ENCODE measurements around the gene SEMA6D.

DNA sequence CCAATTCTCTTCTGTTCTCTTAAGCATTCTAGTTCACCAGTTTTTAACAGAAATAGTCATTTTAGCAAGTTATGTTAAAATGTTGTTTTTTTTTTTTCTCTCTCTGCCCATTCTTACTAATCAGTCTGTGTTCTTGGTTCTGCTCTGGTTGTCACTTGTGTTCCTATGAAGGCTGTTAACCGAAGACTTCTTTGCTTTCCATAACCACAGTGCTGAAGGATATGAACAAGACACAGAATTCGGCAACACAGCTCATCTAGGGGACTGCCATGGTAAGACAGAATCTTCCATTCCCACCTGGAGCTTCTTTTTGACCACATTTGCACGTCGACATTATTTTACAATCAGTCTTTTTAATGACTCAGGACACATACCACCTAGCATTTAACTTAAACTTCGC, 49.1 kb downstream of the SEMA6D start:
- TF ChIP-seq, protein P1, sequence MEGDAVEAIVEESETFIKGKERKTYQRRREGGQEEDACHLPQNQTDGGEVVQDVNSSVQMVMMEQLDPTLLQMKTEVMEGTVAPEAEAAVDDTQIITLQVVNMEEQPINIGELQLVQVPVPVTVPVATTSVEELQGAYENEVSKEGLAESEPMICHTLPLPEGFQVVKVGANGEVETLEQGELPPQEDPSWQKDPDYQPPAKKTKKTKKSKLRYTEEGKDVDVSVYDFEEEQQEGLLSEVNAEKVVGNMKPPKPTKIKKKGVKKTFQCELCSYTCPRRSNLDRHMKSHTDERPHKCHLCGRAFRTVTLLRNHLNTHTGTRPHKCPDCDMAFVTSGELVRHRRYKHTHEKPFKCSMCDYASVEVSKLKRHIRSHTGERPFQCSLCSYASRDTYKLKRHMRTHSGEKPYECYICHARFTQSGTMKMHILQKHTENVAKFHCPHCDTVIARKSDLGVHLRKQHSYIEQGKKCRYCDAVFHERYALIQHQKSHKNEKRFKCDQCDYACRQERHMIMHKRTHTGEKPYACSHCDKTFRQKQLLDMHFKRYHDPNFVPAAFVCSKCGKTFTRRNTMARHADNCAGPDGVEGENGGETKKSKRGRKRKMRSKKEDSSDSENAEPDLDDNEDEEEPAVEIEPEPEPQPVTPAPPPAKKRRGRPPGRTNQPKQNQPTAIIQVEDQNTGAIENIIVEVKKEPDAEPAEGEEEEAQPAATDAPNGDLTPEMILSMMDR (IDR thresholded peaks at IDR 0.05) = no peak
- TF ChIP-seq, protein P2, sequence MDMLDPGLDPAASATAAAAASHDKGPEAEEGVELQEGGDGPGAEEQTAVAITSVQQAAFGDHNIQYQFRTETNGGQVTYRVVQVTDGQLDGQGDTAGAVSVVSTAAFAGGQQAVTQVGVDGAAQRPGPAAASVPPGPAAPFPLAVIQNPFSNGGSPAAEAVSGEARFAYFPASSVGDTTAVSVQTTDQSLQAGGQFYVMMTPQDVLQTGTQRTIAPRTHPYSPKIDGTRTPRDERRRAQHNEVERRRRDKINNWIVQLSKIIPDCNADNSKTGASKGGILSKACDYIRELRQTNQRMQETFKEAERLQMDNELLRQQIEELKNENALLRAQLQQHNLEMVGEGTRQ (IDR thresholded peaks at IDR 0.05; ENCODE audit: borderline replicate concordance, low read depth, low read length) = no peak
- TF ChIP-seq, protein P3, sequence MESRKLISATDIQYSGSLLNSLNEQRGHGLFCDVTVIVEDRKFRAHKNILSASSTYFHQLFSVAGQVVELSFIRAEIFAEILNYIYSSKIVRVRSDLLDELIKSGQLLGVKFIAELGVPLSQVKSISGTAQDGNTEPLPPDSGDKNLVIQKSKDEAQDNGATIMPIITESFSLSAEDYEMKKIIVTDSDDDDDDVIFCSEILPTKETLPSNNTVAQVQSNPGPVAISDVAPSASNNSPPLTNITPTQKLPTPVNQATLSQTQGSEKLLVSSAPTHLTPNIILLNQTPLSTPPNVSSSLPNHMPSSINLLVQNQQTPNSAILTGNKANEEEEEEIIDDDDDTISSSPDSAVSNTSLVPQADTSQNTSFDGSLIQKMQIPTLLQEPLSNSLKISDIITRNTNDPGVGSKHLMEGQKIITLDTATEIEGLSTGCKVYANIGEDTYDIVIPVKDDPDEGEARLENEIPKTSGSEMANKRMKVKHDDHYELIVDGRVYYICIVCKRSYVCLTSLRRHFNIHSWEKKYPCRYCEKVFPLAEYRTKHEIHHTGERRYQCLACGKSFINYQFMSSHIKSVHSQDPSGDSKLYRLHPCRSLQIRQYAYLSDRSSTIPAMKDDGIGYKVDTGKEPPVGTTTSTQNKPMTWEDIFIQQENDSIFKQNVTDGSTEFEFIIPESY (IDR thresholded peaks at IDR 0.05; ENCODE audit: borderline replicate concordance, low read depth) = no peak
- TF ChIP-seq TEAD4 (IDR thresholded peaks at IDR 0.05; ENCODE audit: borderline replicate concordance, insufficient read depth) (no peak), SIN3A (IDR thresholded peaks at IDR 0.05; ENCODE audit: borderline replicate concordance, low read depth, low read length) (no peak), EZH2phosphoT487 (IDR thresholded peaks at IDR 0.05; ENCODE audit: borderline replicate concordance, low read depth) (no peak), YY1 (IDR thresholded peaks at IDR 0.05; ENCODE audit: low read depth) (no peak), SMC3 (IDR thresholded peaks at IDR 0.05; ENCODE audit: low read depth, low read length) (no peak), POLR2AphosphoS5 (IDR thresholded peaks at IDR 0.05; ENCODE audit: low read depth, low read length) (no peak), EP300 (IDR thresholded peaks at IDR 0.05; ENCODE audit: borderline replicate concordance in 1 of 2, low read depth in 1 of 2, low read length in 1 of 2) (no peak), TCF12 (IDR thresholded peaks at IDR 0.05) (no peak), TAF1 (IDR thresholded peaks at IDR 0.05; ENCODE audit: borderline replicate concordance, low read depth, low read length) (no peak)
- TF ChIP-seq, protein P4, sequence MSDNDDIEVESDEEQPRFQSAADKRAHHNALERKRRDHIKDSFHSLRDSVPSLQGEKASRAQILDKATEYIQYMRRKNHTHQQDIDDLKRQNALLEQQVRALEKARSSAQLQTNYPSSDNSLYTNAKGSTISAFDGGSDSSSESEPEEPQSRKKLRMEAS (IDR thresholded peaks at IDR 0.05; ENCODE audit: low read depth) = no peak
- TF ChIP-seq, protein P5, sequence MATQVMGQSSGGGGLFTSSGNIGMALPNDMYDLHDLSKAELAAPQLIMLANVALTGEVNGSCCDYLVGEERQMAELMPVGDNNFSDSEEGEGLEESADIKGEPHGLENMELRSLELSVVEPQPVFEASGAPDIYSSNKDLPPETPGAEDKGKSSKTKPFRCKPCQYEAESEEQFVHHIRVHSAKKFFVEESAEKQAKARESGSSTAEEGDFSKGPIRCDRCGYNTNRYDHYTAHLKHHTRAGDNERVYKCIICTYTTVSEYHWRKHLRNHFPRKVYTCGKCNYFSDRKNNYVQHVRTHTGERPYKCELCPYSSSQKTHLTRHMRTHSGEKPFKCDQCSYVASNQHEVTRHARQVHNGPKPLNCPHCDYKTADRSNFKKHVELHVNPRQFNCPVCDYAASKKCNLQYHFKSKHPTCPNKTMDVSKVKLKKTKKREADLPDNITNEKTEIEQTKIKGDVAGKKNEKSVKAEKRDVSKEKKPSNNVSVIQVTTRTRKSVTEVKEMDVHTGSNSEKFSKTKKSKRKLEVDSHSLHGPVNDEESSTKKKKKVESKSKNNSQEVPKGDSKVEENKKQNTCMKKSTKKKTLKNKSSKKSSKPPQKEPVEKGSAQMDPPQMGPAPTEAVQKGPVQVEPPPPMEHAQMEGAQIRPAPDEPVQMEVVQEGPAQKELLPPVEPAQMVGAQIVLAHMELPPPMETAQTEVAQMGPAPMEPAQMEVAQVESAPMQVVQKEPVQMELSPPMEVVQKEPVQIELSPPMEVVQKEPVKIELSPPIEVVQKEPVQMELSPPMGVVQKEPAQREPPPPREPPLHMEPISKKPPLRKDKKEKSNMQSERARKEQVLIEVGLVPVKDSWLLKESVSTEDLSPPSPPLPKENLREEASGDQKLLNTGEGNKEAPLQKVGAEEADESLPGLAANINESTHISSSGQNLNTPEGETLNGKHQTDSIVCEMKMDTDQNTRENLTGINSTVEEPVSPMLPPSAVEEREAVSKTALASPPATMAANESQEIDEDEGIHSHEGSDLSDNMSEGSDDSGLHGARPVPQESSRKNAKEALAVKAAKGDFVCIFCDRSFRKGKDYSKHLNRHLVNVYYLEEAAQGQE (IDR thresholded peaks at IDR 0.05; ENCODE audit: low read depth, low read length) = no peak

Data from SK-N-SH (cell line).